ENCODE data around the gene PRSS21.

Gene PRSS21, protein sequence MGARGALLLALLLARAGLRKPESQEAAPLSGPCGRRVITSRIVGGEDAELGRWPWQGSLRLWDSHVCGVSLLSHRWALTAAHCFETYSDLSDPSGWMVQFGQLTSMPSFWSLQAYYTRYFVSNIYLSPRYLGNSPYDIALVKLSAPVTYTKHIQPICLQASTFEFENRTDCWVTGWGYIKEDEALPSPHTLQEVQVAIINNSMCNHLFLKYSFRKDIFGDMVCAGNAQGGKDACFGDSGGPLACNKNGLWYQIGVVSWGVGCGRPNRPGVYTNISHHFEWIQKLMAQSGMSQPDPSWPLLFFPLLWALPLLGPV

GRCh38 chr16:2816751-2817339 is at the start of gene PRSS21:
TSS of gene PRSS21 (plus strand) at chr16:2817237. CDS start at chr16:2817269, 32 bp downstream.
- DNase-seq (ENCODE audit: low spot score), result no peak

DNA sequence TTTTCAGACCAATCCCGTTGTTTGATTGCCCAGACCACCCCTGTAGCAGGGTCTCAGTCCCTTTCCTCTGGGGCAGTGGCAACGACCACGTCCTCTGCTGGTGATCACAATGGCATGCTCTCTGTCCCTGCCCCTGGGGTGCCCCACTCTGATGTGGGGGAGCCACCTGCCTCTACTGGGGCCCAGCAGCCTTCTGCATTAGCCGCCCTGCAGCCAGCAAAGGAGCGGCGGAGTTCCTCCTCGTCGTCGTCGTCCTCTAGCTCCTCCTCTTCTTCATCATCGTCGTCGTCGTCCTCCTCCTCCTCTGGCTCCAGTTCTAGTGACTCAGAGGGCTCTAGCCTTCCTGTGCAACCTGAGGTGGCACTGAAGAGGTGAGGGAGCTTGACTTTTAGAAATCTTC is 49.1 kb upstream of the PRSS21 start:
- DNase-seq (ENCODE audit: low spot score), result no peak

GRCh38 chr16:2768403-2769089 is 48.5 kb upstream of the PRSS21 start:
- DNase-seq (ENCODE audit: low spot score), result peak; percentile 42

DNA sequence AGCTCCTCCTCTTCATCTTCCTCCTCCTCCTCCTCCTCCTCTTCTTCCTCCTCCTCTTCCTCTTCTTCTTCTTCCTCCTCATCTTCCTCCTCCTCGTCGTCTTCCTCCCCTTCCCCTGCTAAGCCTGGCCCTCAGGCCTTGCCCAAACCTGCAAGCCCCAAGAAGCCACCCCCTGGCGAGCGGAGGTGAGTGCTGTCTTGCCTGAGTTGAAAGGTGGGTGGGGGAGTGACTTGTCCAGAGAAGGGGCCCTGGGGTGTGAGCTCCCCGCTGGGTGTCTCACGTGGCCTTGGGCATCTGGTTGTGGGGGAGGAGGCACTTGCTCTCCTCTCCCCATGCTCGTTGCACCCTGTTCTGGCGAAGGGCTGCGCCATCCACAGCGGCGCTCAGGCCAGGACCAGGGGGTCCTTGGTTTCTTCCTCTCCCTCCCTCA is 47.9 kb upstream of the PRSS21 start:
- no peak for DNase-seq (ENCODE audit: low spot score)

DNA sequence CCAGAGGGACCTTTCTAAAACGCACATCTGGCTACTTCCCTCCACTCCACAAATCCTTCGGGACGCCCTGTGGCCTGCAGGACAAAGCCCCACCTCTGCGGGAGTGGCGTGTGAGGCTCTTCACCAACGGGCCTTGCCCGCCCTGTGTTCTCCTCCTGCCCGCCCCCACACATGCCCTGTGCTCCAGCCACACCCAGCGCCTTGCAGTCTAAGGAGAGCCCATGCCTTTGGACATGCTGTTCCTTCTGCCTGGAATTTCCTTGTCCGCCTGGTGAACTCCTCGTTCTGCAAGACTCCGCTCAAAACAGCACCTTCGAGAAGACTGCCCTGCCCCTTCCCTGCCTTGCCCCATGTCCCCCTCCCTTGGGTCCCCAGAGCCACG is 47.4 kb upstream of the PRSS21 start:
- DNase-seq (ENCODE audit: low spot score), result peak; percentile 52

DNA sequence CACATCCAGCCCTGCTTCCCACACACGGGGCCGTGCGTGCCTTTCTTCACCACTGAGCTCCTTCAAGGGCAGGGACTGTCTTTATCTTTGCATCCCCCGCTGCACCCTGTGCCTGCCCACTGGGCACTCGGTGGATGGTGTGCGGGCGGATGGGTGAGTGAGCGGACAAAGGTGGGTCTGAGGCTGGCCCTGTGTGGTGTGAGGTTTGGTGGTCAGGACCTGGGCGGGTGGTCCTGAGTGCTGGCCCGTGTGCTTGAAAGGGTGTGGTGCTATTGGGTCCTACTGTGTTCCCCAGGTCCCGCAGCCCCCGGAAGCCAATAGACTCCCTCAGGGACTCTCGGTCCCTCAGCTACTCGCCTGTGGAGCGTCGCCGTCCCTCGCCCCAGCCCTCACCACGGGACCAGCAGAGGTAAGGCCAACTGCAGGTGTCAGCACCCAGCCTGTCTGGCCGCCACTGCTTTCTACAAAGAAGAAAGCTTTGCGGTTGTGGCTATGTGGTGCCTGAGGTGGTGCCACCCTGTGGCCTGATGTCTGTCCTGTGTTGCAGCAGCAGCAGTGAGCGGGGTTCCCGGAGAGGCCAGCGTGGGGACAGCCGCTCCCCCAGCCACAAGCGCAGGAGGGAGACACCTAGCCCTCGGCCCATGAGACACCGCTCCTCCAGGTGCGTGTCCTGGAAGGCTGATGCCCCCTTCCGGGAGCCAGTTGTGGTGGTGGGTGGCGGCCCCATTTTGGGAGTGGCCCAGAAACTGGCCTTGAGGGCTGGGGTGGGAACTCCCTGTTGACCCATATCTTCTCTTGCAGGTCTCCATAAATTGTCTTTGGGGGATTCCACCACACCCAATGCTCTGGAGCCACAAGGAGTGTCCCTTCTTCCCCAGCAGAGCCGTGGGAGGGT is 46.7 kb upstream of the PRSS21 start:
- DNase-seq (ENCODE audit: low spot score), result no peak

- DNase-seq (ENCODE audit: low spot score), result peak; percentile 47
Observed at GRCh38 chr16:2771496-2772402, 45.3 kb upstream of the PRSS21 start.

DNA sequence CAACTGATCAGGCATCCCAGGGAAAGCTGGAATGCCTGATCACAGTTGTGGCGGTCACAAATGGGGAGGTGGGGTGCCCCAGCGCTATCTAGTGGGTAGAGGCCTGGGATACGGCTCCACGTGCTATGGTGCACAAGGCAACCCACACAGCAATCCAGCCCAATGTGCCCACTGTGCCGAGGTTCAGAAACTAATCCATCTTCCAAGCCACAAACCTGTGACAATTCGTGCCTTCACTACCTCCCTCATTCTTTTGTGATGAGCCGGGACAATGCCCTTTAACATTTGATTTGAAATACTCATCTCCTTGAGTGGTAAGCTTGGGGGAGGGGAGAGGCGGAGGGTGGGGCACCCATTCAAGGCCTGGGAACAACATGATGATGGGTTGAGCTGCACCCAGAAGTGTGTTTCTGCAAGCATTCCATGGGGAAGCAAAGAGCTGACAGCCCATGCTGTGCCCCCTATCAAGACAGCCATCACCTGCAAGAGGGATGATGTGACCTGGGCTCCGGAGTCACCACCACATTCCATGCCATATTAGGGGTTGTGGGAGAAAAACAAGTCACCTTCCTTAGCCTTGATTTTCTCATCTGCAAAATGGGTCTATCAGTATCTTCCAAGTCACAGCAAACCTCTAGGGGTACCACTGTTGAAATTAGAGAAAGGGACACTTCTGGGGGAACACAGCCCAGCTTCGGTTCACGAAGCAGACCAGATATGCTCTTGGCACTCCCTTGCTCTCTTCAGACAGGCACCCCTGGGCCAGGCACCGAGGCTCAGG is 43.7 kb upstream of the PRSS21 start:
- no peak for DNase-seq (ENCODE audit: low spot score)

DNA sequence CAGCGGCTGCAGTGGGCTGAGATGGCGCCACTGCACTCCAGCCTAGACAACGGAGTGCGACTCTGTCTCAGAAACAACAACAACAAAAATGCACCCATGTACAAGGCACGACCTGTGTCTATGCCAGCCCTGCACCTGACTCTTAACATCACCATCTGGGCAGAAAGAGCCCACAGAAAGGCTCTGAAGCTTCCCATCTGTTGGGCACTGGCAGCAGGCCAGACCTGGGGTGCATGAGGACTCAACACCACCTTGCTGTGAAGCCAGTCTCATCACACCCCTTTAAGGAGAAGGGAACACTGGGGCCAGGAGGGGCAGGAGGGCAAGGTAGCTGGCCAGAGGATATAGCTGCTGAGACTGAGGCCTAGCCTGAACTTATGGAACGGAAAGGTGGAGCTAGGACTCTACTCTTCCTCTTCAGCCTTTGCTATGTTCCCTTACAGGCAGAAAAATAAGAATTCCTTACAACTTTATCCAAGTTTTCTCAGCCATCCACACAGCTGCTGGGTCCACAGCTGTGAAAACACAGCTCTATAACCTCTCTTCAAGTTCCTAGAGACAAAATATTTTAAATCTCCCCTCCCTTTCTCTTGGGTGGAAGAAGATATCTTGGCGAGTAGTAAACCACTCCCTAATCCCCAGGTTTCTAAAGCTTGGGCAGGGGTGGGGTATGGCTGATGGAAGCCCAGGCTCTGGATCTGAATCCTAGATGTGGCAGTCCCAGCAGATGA is 42.7 kb upstream of the PRSS21 start:
- DNase-seq (ENCODE audit: low spot score), result peak; percentile 56

GRCh38 chr16:2775131-2775716 is 41.8 kb upstream of the PRSS21 start:
- DNase-seq (ENCODE audit: low spot score), result no peak

DNA sequence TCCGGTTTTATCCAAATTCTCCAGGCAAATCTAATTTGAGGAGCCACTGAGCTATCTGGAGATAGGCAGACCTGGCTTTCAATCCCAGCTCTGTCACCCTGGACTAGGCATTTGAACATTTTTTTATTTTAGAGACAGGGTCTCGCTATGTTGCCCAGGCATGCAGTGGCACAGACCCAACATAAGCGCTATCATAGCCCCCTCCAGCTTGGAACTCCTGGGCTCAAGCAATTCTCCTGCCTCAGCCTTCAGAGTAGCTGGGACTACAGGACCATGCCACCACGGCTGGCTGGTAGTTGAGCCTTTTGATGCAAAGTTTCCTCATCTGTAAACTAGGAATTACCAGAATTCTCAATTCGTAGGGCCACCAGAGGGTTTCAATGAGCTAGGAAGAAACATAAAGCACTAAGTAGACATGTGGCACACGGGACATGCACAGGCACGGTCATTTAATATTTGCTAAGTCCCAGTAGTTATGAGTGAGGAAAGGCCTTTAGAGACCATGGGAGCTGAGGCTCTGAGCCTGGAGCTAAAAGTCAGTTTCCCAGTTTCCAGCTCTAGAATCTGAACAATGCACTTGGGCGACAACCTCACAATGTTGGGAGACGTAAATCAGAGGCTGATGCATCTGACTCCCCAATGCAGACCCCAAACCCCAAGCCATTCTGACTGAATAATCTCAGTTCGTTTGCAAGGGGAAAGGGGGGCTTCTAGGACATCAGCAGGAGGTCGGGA is 41.1 kb upstream of the PRSS21 start:
- no peak for DNase-seq (ENCODE audit: low spot score)

DNA sequence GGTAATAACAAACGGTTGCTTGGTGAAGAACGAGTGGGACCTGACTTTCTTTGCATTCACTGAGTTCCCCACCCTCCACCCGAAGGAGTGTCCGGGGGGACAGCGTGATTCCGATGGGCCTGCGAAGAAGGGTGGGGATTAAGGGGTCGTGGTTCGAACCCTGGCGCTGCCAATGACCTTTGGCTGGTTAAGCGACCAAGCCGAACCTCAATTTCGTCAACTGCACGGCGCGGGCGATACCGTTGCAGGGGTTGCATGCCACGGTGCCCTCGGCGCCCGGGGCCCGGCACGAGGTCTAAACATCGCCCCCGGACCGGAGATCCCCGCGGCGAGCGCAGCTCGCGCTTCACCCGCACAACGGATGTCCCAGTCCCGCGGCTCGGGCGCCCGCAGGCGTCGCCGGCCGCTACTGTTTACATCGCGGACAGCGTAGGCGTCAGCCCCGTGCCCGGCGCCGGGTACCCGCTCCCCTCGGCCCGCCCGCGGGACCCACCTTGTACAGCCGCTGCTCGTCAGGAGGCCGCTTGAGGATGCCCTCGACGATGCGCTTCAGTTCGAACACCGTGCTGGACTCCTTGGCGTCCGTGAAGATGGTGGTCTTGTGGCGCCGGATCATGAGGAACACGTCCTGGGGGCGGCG is 40.4 kb upstream of the PRSS21 start:
- DNase-seq (ENCODE audit: low spot score), result no peak

GRCh38 chr16:2777231-2777902 is 39.7 kb upstream of the PRSS21 start, which contains the start of gene ELOB:
TSS of gene ELOB (minus strand) at chr16:2777280. CDS start at chr16:2777239, 41 bp downstream.
- peak; percentile 73 for DNase-seq (ENCODE audit: low spot score)

DNA sequence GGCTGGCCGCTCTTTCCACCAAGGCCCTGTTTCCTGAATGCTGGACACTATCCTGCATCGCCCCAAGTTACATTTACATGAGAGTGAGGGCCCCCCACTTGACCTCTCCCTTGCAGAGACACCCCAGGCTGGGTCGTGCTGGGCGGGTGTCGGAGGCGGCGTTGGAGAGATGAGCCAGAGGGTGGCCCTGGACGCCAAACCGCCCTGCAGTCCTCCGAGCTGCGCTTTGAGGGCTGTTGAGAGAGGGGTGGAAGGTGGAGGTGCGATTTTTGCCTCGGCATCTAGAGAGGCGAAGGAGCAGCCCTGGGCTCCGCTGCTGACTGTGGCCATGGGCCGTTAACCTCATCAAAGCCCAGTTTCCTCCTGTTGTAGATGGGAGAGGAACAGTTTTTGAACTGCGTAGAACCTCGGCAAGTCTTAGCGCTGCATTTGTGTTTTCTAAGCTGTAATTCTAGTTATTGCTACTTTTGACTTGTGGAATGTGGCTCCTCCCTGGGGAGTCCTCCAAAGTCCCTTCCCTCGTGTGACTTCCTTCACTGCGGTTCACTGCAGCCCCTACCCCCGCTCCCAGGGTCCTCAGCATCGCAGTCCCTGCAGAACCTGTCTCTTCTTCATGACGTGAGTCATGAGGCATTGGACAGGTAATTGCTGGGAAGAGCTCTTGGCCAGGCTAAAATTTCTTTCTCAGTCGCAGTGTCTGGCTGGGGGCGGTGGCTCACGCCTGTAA is 39.0 kb upstream of the PRSS21 start:
- DNase-seq (ENCODE audit: low spot score), result no peak

DNA sequence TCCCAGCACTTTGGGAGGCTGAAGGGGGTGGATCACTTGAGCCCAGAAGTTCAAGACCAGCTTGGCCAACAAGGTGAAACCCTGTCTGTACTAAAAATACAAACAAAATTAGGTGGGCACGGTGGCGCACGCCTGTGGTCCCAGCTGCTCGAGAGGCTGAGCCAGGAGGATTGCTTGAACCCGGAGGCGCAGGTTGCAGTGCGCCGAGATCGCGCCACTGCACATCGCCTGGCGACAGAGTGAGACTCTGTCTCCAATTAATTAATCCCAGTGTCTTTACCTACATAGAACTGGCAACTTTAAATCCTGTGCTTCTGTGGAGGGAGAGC is 38.4 kb upstream of the PRSS21 start:
- DNase-seq (ENCODE audit: low spot score), result no peak

GRCh38 chr16:2779151-2779920 is 37.7 kb upstream of the PRSS21 start:
- DNase-seq (ENCODE audit: low spot score), result no peak

Measured in cerebellar cortex (tissue), 1 donor.